Measurements from ENCODE around the gene GRIK4.

DNA sequence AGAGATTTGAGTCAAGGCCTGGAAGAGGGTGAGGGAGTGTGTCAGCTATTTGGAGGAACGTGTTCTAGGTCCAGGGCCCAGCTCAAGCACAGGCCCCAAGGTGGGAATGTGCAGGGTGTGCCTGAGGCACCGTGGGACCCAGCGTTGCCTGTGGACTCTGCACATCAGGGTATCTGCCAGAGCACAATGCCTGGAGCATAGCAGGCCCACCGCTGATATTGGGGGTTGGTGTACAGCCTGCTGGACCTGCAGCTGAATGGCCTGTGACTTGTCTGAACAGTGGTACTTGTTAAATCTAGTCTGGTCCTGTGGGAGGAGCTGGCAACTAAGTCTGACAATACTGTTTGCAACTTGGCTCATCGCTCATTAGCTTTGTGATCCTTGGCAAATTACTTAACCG lies 131.7 kb downstream of the GRIK4 start:
- TF ChIP-seq GATA3 (IDR thresholded peaks at IDR 0.05; ENCODE audit: low read depth, low read length) (no peak), GATA2 (IDR thresholded peaks at IDR 0.05; ENCODE audit: low read depth, low read length) (no peak)
